D721Med (cell line): Measurements from ENCODE around the gene MBD5.

Experiments used
- DNase-seq: peaks from one replicate; pipeline ENCODE4 v3.0.0; 2011; ENCODE audit warnings: low spot score; ENCODE audit not compliant: insufficient read length
- FAIRE-seq: peaks from 2 replicates; lab custom pipeline; 2011; peaks lifted over from hg19 to GRCh38; lab: Jason Lieb, UNC
- TF ChIP-seq, protein P1 (sequence below): IDR thresholded peaks from 2 replicates; pipeline ENCODE4 v1.5.1; 2012; ENCODE audit warnings: mild to moderate bottlenecking, control low read depth; ENCODE audit not compliant: insufficient read depth; ENCODE audit errors: missing control alignments

Gene MBD5

DNA sequence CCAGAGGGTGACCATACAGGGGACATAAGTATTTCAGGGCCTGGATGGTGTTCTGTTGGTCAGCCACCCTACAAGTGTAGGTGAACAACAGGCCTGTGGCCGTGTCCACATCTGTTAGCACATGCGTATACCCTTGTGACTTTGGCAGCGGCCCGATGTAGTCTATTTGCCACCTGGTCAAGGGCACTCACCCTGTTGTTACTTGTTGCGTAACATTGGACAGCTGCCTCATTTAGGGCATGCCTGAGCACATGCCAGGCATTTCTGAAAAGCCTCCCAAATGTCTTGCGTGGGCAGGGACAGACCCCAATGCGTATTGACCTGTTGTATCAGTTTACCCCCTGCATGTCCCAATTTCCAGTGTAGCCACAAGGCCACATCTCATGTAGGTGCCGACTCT lies 235.0 kb downstream of the MBD5 start:
- no peak for FAIRE-seq
- no peak for DNase-seq
- TF ChIP-seq, protein P1, sequence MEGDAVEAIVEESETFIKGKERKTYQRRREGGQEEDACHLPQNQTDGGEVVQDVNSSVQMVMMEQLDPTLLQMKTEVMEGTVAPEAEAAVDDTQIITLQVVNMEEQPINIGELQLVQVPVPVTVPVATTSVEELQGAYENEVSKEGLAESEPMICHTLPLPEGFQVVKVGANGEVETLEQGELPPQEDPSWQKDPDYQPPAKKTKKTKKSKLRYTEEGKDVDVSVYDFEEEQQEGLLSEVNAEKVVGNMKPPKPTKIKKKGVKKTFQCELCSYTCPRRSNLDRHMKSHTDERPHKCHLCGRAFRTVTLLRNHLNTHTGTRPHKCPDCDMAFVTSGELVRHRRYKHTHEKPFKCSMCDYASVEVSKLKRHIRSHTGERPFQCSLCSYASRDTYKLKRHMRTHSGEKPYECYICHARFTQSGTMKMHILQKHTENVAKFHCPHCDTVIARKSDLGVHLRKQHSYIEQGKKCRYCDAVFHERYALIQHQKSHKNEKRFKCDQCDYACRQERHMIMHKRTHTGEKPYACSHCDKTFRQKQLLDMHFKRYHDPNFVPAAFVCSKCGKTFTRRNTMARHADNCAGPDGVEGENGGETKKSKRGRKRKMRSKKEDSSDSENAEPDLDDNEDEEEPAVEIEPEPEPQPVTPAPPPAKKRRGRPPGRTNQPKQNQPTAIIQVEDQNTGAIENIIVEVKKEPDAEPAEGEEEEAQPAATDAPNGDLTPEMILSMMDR: no peak

DNA sequence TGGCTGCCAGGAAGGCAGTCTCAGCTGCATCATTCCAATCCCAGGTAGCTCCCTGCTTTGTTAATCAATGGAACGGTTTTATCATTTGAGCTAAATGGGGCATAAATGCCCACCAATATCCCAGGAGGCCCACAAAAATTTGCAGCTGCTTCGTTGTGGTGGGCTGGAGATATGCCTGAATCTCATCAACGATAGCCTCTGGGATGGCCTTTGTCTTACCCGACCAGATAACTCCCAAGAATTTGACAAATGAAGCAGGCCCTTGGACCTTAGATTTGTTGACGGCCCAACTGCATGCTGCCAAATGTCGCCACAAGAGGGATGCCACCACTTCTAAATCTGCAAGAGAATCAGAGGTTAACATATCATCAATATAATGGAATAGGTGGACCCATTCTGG lies 236.4 kb downstream of the MBD5 start:
- FAIRE-seq (no peak), DNase-seq (no peak)
- TF ChIP-seq, protein P1: no peak

GRCh38 chr2:148258124-148258523 lies 237.2 kb downstream of the MBD5 start:
- TF ChIP-seq, protein P1: no peak
- FAIRE-seq: no peak
- no peak for DNase-seq

GRCh38 chr2:148259674-148260073 lies 238.8 kb downstream of the MBD5 start:
- TF ChIP-seq, protein P1: no peak
- FAIRE-seq (no peak), DNase-seq (no peak)

DNA sequence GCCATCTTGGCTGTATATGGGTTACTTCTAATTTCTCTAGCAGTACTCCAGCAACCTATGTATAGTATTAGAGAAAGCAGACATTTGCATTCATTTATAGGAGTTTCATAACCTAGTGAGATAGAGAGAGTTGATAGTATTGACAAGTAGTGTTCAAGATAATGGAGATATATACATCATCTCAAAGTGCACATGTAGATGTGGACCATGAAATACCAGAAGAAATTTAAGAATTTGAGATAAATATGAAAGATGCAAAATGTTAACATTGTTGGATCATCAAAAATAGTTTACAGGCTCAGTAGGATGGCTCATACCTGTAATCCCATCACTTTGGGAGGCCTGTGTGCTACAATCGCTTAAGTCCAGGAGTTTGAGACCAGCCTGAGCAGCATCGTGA lies 243.0 kb downstream of the MBD5 start:
- no peak for FAIRE-seq

GRCh38 chr2:148273158-148273691 lies 252.3 kb downstream of the MBD5 start:
- DNase-seq (no peak), FAIRE-seq (no peak)
- TF ChIP-seq, protein P1: no peak

More for the DNA sequence above, 243.0 kb downstream of the MBD5 start:
- TF ChIP-seq, protein P1: no peak
- no peak for DNase-seq

GRCh38 chr2:148279216-148279615 lies 258.3 kb downstream of the MBD5 start:
- DNase-seq (no peak), FAIRE-seq (no peak)
- TF ChIP-seq, protein P1: no peak
